Panc1 (cell line): ENCODE results near the gene TAF11. TPM values are rescaled to one million over a fixed set of nuclear protein-coding genes. Genes with fewer than 3 reads are reported as not detected.

Experiments
- ATAC-seq: fragments of 200-7000 bp; cut with Tn5 transposase; 2 replicates; pipeline ENCODE4 v1.9.1; 2020; ENCODE audit warnings: mild to moderate bottlenecking, moderate library complexity
- BruUV-seq: library from RNA; stranded (reverse); fragments of 400-500 nt; replicated peaks from 2 replicates; lab custom pipeline; 2021; lab: Mats Ljungman, UMichigan
- CTCF ChIA-PET: fragments of 300-600 bp; sonication (Branson Sonifier 250); formaldehyde crosslinking; loops from one replicate; lab custom pipeline; 2022; ENCODE audit warnings: antibody characterized with exemption; lab: Charles Lee
- POLR2A ChIA-PET: fragments of 300-600 bp; sonication (Branson Sonifier 250); formaldehyde crosslinking; loops from one replicate; lab custom pipeline; 2022; ENCODE audit warnings: antibody characterized with exemption; lab: Charles Lee
- DNase-seq: peaks from one replicate; pipeline ENCODE4 v3.0.0-alpha.2; 2010; ENCODE audit warnings: low read depth, low spot score
- H3K27ac ChIP-seq: 2 replicates; pipeline ENCODE4 v1.5.1; 2011; ENCODE audit warnings: mild to moderate bottlenecking, low read length, inconsistent platforms
- H3K27me3 ChIP-seq: fragments of 200-500 bp; sonication (Bioruptor generic); 2 replicates; pipeline ENCODE4 v1.6.0; 2014; ENCODE audit warnings: low read length, inconsistent platforms; ENCODE audit not compliant: control insufficient read depth, insufficient read depth
- H3K36me3 ChIP-seq: fragments of 200-500 bp; sonication (Bioruptor generic); 2 replicates; pipeline ENCODE4 v1.5.1; 2014; ENCODE audit warnings: inconsistent platforms, mild to moderate bottlenecking, low read length, moderate library complexity; ENCODE audit not compliant: control insufficient read depth, insufficient read depth
- H3K4me1 ChIP-seq: 2 replicates; pipeline ENCODE4 v1.5.1; 2011; ENCODE audit warnings: inconsistent platforms, mild to moderate bottlenecking, low read length, moderate library complexity; ENCODE audit not compliant: control insufficient read depth, insufficient read depth
- H3K4me3 ChIP-seq, 2 experiments: 2 replicates each; pipeline ENCODE4 v1.5.1; 2011 to 2012; ENCODE audit warnings: low read depth in 2 of 2, low read length in 2 of 2, mild to moderate bottlenecking in 2 of 2, inconsistent platforms in 1 of 2, moderate library complexity in 1 of 2
- H3K9me3 ChIP-seq: fragments of 200-500 bp; sonication (Bioruptor generic); 2 replicates; pipeline ENCODE4 v1.5.1; 2014; ENCODE audit warnings: low read depth, mild to moderate bottlenecking, inconsistent platforms, low read length, moderate library complexity; ENCODE audit not compliant: control insufficient read depth, insufficient read depth
- POLR2AphosphoS5 ChIP-seq: IDR thresholded peaks from 2 replicates; pipeline ENCODE4 v1.6.1; 2012; ENCODE audit warnings: mild to moderate bottlenecking, low read depth, low read length, moderate library complexity
- SIN3A ChIP-seq: IDR thresholded peaks from 2 replicates; pipeline ENCODE4 v1.6.1; 2012; ENCODE audit warnings: low read depth, mild to moderate bottlenecking, low read length, moderate library complexity, borderline replicate concordance; ENCODE audit not compliant: insufficient read depth
- TCF7L2 ChIP-seq: IDR thresholded peaks from 2 replicates; pipeline ENCODE4 v1.6.1; 2011; ENCODE audit warnings: mild to moderate bottlenecking, low read depth, low read length, inconsistent platforms
- in situ Hi-C: cut with HindIII; loops from 2 replicates; pipeline ENCODE4 v1.10.0; 2016; ENCODE audit warnings: low sequenced_read_pairs, low pct_unique_long_range_greater_than_20kb
- intact Hi-C: fragments of 100-400 bp; cut with micrococcal nuclease; formaldehyde crosslinking; loops from one replicate; pipeline ENCODE4 v1.10.0; 2022; ENCODE audit not compliant: unreplicated experiment
- total RNA-seq: library from RNA; stranded (reverse); gene quantifications from one replicate; pipeline ENCODE4 v1.2.1, GENCODE V29; 2021; ENCODE audit not compliant: unreplicated experiment
- TF ChIP-seq, protein P1 (sequence below), 2 experiments: IDR thresholded peaks; 2 replicates each; pipeline ENCODE4 v1.6.1; 2011 to 2012; ENCODE audit warnings: low read depth in 2 of 2, control low read depth in 1 of 2, low read length in 1 of 2, mild to moderate bottlenecking in 1 of 2, moderate library complexity in 1 of 2; ENCODE audit not compliant: insufficient read depth in 1 of 2
- TF ChIP-seq, protein P2 (sequence below): fragments of 450-650 bp; IDR thresholded peaks from 2 replicates; pipeline ENCODE4 v1.5.1; 2017; ENCODE audit warnings: mild to moderate bottlenecking

The TAF11 gene
- total RNA-seq, 1 experiment from 2014 or later: 25.3 TPM

- no peak overlapping the region for H3K27ac ChIP-seq
- H3K4me1 ChIP-seq: no peaks in the 10 kb centered on the region
- no peak overlapping the region for H3K4me3 ChIP-seq
- peaks cover 7% of the 10 kb centered on the region for H3K36me3 ChIP-seq
- TF ChIP-seq TCF7L2 (no peak), SIN3A (no peak), POLR2AphosphoS5 (no peak)
- TF ChIP-seq, protein P1, sequence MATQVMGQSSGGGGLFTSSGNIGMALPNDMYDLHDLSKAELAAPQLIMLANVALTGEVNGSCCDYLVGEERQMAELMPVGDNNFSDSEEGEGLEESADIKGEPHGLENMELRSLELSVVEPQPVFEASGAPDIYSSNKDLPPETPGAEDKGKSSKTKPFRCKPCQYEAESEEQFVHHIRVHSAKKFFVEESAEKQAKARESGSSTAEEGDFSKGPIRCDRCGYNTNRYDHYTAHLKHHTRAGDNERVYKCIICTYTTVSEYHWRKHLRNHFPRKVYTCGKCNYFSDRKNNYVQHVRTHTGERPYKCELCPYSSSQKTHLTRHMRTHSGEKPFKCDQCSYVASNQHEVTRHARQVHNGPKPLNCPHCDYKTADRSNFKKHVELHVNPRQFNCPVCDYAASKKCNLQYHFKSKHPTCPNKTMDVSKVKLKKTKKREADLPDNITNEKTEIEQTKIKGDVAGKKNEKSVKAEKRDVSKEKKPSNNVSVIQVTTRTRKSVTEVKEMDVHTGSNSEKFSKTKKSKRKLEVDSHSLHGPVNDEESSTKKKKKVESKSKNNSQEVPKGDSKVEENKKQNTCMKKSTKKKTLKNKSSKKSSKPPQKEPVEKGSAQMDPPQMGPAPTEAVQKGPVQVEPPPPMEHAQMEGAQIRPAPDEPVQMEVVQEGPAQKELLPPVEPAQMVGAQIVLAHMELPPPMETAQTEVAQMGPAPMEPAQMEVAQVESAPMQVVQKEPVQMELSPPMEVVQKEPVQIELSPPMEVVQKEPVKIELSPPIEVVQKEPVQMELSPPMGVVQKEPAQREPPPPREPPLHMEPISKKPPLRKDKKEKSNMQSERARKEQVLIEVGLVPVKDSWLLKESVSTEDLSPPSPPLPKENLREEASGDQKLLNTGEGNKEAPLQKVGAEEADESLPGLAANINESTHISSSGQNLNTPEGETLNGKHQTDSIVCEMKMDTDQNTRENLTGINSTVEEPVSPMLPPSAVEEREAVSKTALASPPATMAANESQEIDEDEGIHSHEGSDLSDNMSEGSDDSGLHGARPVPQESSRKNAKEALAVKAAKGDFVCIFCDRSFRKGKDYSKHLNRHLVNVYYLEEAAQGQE (IDR thresholded peaks at IDR 0.05; ENCODE audit: insufficient read depth in 1 of 2, low read depth in 2 of 2, low read length in 1 of 2): no peak
- TF ChIP-seq, protein P2, sequence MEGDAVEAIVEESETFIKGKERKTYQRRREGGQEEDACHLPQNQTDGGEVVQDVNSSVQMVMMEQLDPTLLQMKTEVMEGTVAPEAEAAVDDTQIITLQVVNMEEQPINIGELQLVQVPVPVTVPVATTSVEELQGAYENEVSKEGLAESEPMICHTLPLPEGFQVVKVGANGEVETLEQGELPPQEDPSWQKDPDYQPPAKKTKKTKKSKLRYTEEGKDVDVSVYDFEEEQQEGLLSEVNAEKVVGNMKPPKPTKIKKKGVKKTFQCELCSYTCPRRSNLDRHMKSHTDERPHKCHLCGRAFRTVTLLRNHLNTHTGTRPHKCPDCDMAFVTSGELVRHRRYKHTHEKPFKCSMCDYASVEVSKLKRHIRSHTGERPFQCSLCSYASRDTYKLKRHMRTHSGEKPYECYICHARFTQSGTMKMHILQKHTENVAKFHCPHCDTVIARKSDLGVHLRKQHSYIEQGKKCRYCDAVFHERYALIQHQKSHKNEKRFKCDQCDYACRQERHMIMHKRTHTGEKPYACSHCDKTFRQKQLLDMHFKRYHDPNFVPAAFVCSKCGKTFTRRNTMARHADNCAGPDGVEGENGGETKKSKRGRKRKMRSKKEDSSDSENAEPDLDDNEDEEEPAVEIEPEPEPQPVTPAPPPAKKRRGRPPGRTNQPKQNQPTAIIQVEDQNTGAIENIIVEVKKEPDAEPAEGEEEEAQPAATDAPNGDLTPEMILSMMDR: no peak
- H3K27me3 ChIP-seq: no peaks in the 10 kb centered on the region
- intact Hi-C loops: no loop called here
- H3K9me3 ChIP-seq: no peaks in the 10 kb centered on the region
- ATAC-seq: no peak
- in situ Hi-C loops: no loop called here
- POLR2A ChIA-PET: no interaction called here
- CTCF ChIA-PET: no interaction called here
- DNase-seq: no peak
- no TSS peak for BruUV-seq
These were observed 50.3 kb downstream of the TAF11 start for GRCh38 chr6:34837528-34837927.

DNA sequence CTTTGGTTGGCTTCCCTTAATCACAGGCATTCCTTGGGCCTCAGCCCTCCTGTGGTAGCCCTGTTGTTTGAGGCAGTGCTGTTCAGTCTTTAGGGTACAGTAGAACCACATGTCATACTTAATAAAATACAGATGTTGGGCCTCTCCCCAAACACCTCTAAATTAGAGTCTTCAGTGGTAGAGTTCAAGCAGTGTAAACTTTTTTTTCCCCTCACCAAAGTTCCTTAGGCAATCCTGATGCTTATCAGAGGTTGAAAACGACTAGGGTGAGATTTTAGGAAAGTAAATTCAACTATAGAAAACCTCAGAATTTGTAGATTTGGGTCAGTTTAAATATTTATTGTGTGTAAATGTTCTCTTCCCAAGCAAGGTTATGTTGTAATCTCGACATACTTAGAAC lies 51.4 kb downstream of the TAF11 start:
- Histone ChIP-seq H3K4me1 (no peaks in the 10 kb centered on the region), H3K9me3 (no peaks in the 10 kb centered on the region), H3K36me3 (peaks cover 7% of the 10 kb centered on the region), H3K27ac (no peak overlapping the region), H3K4me3 (no peak overlapping the region), H3K27me3 (no peaks in the 10 kb centered on the region)
- ATAC-seq (no peak), DNase-seq (no peak)
- no peak for TF ChIP-seq TCF7L2
- no peak for TF ChIP-seq SIN3A
- POLR2A ChIA-PET: no interaction called here
- in situ Hi-C loops (no loop called here), intact Hi-C loops (no loop called here)
- no TSS peak for BruUV-seq
- CTCF ChIA-PET: no interaction called here

- ChIA-PET CTCF (no interaction called here), POLR2A (no interaction called here)
- H3K4me3 ChIP-seq: no peak overlapping the region
- intact Hi-C loops (no loop called here), in situ Hi-C loops (no loop called here)
- no peaks in the 10 kb centered on the region for H3K4me1 ChIP-seq
- no TSS peak for BruUV-seq
- H3K9me3 ChIP-seq: no peaks in the 10 kb centered on the region
- H3K36me3 ChIP-seq: peaks cover 7% of the 10 kb centered on the region
- TF ChIP-seq POLR2AphosphoS5 (no peak), TCF7L2 (no peak), SIN3A (no peak)
- TF ChIP-seq, protein P2: no peak
- TF ChIP-seq, protein P1 (IDR thresholded peaks at IDR 0.05; ENCODE audit: insufficient read depth in 1 of 2, low read depth in 2 of 2, low read length in 1 of 2): no peak
- H3K27me3 ChIP-seq: no peaks in the 10 kb centered on the region
- no peak for ATAC-seq
- DNase-seq: no peak
- H3K27ac ChIP-seq: no peak overlapping the region
These were observed 51.8 kb downstream of the TAF11 start for GRCh38 chr6:34836008-34836407.
